Measurements from ENCODE around the gene UPK2. TPM values are rescaled to one million over a fixed set of nuclear protein-coding genes. Genes with fewer than 3 reads are reported as not detected.

The UPK2 gene
- total and polyA plus RNA-seq, 10 of the 15 experiments (the other 5 are each of a cell fraction or from before 2014, with no cell fraction given) = 0.07 to 1.0 (median 0.31) TPM; not detected in 7

DNA sequence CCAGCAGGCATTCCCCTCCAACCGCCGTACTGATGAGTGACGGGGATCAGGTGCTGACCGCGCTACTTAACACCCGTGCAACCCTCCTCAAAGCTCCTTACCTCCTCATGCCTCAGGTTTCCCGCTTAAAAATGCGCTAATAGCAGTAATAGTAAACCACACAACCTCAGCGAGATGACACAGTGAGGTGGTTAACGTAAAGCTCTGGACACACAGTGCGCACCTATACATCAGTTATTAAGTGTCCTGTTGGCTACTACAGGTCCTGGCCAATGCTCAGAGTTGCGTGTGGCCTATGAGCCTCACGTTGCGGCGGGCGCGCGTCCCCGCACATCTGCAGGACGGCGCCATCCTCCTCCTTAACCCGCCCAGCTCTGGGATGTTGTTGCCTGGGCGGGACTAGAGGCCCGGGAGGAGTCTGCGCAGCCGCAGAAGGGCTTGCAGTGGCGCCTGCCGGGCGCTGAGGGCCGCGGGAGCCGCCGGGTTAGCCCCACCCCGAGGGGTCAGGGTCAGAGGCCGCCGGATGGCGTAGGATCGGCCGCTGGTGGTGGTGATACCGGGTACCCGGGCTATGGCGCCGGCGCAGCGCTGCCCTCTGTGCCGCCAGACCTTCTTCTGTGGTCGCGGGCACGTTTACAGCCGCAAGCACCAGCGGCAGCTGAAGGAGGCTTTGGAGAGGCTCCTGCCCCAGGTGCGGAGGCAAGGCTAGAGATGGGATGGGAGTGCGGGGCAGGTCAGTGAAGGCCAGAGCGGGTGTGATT lies 41.7 kb downstream of the UPK2 start, which contains the start of gene CENATAC (continued):
- TF ChIP-seq, protein P1, sequence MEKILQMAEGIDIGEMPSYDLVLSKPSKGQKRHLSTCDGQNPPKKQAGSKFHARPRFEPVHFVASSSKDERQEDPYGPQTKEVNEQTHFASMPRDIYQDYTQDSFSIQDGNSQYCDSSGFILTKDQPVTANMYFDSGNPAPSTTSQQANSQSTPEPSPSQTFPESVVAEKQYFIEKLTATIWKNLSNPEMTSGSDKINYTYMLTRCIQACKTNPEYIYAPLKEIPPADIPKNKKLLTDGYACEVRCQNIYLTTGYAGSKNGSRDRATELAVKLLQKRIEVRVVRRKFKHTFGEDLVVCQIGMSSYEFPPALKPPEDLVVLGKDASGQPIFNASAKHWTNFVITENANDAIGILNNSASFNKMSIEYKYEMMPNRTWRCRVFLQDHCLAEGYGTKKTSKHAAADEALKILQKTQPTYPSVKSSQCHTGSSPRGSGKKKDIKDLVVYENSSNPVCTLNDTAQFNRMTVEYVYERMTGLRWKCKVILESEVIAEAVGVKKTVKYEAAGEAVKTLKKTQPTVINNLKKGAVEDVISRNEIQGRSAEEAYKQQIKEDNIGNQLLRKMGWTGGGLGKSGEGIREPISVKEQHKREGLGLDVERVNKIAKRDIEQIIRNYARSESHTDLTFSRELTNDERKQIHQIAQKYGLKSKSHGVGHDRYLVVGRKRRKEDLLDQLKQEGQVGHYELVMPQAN (conservative IDR thresholded peaks at IDR 0.05) = peak; percentile 63
- peak; percentile 82 for TF ChIP-seq TBL1XR1 (IDR thresholded peaks at IDR 0.05; ENCODE audit: low read depth, low read length)
- peak; percentile 28; the same call in 1 of the 2 replicates for TF ChIP-seq RFX5 (IDR thresholded peaks at IDR 0.05; ENCODE audit: low read depth, low read length)
- TF ChIP-seq MEF2A (IDR thresholded peaks at IDR 0.05; ENCODE audit: insufficient read depth, low read depth, low read length) = 0 out of 2 replicates have a peak, but pooled peaks have one; percentile 20
- TF ChIP-seq POLR2A (IDR thresholded peaks at IDR 0.05; ENCODE audit: low read depth, low read length) = peak; percentile 96
- TF ChIP-seq, protein P2, sequence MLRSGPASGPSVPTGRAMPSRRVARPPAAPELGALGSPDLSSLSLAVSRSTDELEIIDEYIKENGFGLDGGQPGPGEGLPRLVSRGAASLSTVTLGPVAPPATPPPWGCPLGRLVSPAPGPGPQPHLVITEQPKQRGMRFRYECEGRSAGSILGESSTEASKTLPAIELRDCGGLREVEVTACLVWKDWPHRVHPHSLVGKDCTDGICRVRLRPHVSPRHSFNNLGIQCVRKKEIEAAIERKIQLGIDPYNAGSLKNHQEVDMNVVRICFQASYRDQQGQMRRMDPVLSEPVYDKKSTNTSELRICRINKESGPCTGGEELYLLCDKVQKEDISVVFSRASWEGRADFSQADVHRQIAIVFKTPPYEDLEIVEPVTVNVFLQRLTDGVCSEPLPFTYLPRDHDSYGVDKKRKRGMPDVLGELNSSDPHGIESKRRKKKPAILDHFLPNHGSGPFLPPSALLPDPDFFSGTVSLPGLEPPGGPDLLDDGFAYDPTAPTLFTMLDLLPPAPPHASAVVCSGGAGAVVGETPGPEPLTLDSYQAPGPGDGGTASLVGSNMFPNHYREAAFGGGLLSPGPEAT (IDR thresholded peaks at IDR 0.05; ENCODE audit: low read depth) = peak; percentile 48; the same call in 1 of the 2 replicates
- TF ChIP-seq MXI1 (IDR thresholded peaks at IDR 0.05; ENCODE audit: low read depth, low read length) = peak; percentile 43; the same call in 1 of the 2 replicates
- no peak for TF ChIP-seq SRF (IDR thresholded peaks at IDR 0.05; ENCODE audit: low read depth in 2 of 2, low read length in 2 of 2)
- TF ChIP-seq POU2F2 (IDR thresholded peaks at IDR 0.05; ENCODE audit: borderline replicate concordance, low read depth, low read length) = 0 out of 3 replicates have a peak, but pooled peaks have one; percentile 37
- TF ChIP-seq, protein P3, sequence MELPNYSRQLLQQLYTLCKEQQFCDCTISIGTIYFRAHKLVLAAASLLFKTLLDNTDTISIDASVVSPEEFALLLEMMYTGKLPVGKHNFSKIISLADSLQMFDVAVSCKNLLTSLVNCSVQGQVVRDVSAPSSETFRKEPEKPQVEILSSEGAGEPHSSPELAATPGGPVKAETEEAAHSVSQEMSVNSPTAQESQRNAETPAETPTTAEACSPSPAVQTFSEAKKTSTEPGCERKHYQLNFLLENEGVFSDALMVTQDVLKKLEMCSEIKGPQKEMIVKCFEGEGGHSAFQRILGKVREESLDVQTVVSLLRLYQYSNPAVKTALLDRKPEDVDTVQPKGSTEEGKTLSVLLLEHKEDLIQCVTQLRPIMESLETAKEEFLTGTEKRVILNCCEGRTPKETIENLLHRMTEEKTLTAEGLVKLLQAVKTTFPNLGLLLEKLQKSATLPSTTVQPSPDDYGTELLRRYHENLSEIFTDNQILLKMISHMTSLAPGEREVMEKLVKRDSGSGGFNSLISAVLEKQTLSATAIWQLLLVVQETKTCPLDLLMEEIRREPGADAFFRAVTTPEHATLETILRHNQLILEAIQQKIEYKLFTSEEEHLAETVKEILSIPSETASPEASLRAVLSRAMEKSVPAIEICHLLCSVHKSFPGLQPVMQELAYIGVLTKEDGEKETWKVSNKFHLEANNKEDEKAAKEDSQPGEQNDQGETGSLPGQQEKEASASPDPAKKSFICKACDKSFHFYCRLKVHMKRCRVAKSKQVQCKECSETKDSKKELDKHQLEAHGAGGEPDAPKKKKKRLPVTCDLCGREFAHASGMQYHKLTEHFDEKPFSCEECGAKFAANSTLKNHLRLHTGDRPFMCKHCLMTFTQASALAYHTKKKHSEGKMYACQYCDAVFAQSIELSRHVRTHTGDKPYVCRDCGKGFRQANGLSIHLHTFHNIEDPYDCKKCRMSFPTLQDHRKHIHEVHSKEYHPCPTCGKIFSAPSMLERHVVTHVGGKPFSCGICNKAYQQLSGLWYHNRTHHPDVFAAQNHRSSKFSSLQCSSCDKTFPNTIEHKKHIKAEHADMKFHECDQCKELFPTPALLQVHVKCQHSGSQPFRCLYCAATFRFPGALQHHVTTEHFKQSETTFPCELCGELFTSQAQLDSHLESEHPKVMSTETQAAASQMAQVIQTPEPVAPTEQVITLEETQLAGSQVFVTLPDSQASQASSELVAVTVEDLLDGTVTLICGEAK (IDR thresholded peaks at IDR 0.05; ENCODE audit: borderline replicate concordance) = 0 out of 2 replicates have a peak, but pooled peaks have one; percentile 34
- TF ChIP-seq, protein P4, sequence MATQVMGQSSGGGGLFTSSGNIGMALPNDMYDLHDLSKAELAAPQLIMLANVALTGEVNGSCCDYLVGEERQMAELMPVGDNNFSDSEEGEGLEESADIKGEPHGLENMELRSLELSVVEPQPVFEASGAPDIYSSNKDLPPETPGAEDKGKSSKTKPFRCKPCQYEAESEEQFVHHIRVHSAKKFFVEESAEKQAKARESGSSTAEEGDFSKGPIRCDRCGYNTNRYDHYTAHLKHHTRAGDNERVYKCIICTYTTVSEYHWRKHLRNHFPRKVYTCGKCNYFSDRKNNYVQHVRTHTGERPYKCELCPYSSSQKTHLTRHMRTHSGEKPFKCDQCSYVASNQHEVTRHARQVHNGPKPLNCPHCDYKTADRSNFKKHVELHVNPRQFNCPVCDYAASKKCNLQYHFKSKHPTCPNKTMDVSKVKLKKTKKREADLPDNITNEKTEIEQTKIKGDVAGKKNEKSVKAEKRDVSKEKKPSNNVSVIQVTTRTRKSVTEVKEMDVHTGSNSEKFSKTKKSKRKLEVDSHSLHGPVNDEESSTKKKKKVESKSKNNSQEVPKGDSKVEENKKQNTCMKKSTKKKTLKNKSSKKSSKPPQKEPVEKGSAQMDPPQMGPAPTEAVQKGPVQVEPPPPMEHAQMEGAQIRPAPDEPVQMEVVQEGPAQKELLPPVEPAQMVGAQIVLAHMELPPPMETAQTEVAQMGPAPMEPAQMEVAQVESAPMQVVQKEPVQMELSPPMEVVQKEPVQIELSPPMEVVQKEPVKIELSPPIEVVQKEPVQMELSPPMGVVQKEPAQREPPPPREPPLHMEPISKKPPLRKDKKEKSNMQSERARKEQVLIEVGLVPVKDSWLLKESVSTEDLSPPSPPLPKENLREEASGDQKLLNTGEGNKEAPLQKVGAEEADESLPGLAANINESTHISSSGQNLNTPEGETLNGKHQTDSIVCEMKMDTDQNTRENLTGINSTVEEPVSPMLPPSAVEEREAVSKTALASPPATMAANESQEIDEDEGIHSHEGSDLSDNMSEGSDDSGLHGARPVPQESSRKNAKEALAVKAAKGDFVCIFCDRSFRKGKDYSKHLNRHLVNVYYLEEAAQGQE (IDR thresholded peaks at IDR 0.05; ENCODE audit: low read depth, low read length) = no peak
- TF ChIP-seq LARP7 (IDR thresholded peaks at IDR 0.05) = peak; percentile 75
- TF ChIP-seq TAF1 (IDR thresholded peaks at IDR 0.05; ENCODE audit: borderline replicate concordance, low read depth, low read length) = 0 out of 2 replicates have a peak, but pooled peaks have one; percentile 50
- TF ChIP-seq, protein P5, sequence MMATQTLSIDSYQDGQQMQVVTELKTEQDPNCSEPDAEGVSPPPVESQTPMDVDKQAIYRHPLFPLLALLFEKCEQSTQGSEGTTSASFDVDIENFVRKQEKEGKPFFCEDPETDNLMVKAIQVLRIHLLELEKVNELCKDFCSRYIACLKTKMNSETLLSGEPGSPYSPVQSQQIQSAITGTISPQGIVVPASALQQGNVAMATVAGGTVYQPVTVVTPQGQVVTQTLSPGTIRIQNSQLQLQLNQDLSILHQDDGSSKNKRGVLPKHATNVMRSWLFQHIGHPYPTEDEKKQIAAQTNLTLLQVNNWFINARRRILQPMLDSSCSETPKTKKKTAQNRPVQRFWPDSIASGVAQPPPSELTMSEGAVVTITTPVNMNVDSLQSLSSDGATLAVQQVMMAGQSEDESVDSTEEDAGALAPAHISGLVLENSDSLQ (IDR thresholded peaks at IDR 0.05) = peak; percentile 67
- peak; percentile 91 for TF ChIP-seq MTA2 (IDR thresholded peaks at IDR 0.05; ENCODE audit: low read depth)
- peak; percentile 71; the same call in 1 of the 2 replicates for TF ChIP-seq POLR2AphosphoS5 (IDR thresholded peaks at IDR 0.05; ENCODE audit: low read length)
